GM20000 (cell line): ENCODE measurements around the gene HNRNPA0.
A peak's percentile ranks its signal among the peaks of the same experiment; 100 is the strongest.

Experiments used
- DNase-seq: peaks from one replicate; pipeline ENCODE4 v3.0.0; 2012; ENCODE audit warnings: low spot score
- TF ChIP-seq, protein P1 (sequence below): IDR thresholded peaks from 2 replicates; pipeline ENCODE4 v1.5.1; 2012; ENCODE audit warnings: mild to moderate bottlenecking, control low read depth; ENCODE audit errors: extremely low read depth, missing control alignments

Gene HNRNPA0

DNA sequence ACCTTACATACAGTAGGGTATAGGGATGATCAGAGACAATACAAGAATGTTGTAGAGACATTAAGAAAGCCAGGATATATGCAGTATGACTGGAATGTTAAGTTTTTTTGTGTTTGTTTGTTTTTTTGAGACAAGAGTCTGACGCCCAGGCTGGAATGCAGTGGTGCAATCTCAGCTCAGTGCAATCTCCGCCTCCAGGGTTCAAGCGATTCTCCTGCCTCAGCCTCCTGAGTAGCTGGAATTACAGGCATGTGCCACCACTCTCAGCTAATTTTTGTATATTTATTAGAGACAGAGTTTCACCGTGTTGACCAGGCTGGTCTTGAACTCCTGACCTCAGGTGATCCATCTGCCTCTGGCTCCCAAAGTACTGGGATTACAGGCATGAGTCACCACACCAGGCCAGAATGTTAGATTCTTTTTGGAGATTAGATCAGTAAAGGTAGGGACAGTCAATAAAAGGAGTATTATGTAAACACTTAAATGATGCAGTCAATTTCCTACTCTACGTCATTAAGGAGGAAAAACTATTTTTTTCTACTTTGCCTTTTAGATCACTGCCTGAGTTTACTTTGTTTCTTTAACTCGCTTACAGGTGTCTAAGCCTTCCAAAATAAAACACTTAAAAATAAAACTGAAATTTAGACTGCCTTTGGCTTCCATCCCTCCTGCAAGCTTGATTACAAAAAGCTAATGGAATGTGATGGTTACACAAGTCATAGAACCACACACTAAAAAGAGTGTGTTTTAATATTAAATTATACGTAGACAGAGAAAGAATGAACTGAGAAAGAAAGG, 6.8 kb upstream of the HNRNPA0 start:
- DNase-seq = no peak
- TF ChIP-seq, protein P1, sequence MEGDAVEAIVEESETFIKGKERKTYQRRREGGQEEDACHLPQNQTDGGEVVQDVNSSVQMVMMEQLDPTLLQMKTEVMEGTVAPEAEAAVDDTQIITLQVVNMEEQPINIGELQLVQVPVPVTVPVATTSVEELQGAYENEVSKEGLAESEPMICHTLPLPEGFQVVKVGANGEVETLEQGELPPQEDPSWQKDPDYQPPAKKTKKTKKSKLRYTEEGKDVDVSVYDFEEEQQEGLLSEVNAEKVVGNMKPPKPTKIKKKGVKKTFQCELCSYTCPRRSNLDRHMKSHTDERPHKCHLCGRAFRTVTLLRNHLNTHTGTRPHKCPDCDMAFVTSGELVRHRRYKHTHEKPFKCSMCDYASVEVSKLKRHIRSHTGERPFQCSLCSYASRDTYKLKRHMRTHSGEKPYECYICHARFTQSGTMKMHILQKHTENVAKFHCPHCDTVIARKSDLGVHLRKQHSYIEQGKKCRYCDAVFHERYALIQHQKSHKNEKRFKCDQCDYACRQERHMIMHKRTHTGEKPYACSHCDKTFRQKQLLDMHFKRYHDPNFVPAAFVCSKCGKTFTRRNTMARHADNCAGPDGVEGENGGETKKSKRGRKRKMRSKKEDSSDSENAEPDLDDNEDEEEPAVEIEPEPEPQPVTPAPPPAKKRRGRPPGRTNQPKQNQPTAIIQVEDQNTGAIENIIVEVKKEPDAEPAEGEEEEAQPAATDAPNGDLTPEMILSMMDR = no peak

- DNase-seq = no peak
- TF ChIP-seq, protein P1 = no peak
These were observed 6.1 kb upstream of the HNRNPA0 start for GRCh38 chr5:137760294-137760693.

DNA sequence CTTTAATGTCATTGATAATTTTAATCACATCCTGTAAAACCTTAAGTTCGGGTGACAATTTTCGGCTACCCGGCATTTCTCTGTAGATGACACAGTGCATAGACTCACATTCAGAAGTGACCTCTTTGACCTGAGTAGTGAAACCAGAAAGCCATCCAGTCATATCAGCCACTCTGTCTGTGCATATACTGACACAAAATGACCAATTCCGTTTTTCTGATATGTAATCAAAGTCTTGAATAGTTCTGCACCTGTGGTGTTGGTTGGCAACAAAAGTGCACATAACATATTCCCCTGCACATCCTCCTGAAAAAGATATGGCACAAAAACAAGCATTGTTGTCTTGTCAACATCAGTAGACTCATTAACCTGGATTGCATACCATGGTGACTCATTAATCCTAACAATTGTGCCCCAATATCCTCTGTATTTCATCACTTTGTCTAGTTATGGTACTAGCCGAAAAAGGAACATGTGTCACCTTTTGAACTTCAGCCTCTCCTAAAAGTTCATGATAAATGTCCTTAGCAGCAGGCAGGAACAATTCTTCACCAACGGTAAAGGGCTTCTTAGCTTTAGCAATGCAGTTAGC, 4.6 kb upstream of the HNRNPA0 start:
- DNase-seq = peak; percentile 45
- TF ChIP-seq, protein P1 = no peak

DNA sequence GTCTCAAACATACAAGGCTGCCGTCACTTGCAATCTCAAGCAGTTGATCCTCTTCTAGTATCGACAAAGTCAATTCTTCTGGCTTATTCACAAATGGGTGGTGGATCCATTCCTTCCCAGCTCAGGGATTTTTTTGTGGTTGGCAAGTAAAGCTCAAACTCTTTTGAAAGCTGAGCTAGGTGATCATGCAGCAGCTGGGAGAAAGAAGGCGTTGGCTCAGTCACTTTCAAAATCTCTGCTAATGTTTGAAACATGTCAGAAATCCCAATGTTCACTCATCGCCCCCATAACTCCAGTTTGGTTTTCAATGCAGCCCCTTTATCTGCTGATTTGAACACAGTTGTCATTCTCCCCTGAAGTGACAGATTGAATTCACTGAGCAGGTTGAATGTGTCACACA, 4.0 kb upstream of the HNRNPA0 start:
- TF ChIP-seq, protein P1 = no peak
- DNase-seq = no peak

- TF ChIP-seq, protein P1 = no peak
These were observed 3.5 kb upstream of the HNRNPA0 start for GRCh38 chr5:137757634-137758033.

GRCh38 chr5:137754961-137755762, 999 bp upstream of the HNRNPA0 start:
- TF ChIP-seq, protein P1 = no peak
- no peak for DNase-seq

More at GRCh38 chr5:137757634-137758033, 3.5 kb upstream of the HNRNPA0 start:
- no peak for DNase-seq
